HepG2 (cell line): Measurements from ENCODE around the gene FNDC10. TPM values are rescaled to one million over a fixed set of nuclear protein-coding genes. Genes with fewer than 3 reads are reported as not detected.

ENCODE experiments used
- ARNT ChIP-seq: fragments of 450-650 bp; IDR thresholded peaks from 2 replicates; pipeline ENCODE4 v1.6.1; 2017
- ATAD3A ChIP-seq: sonication (generic); formaldehyde crosslinking; IDR thresholded peaks from 2 replicates; pipeline ENCODE4 v1.4.0; 2020; ENCODE audit warnings: missing genetic modification reagents
- EHMT2 ChIP-seq: fragments of 200-600 bp; sonication (generic); IDR thresholded peaks from 2 replicates; pipeline ENCODE4 v1.7.0; 2017; ENCODE audit warnings: antibody characterized with exemption, low read depth, low read length, borderline replicate concordance
- ELF3 ChIP-seq: IDR thresholded peaks from 2 replicates; pipeline ENCODE4 v1.6.1; 2016; ENCODE audit warnings: missing genetic modification reagents, missing compliant biosample characterization
- GMEB1 ChIP-seq: sonication (generic); formaldehyde crosslinking; IDR thresholded peaks from 2 replicates; pipeline ENCODE4 v1.5.1; 2020; ENCODE audit warnings: missing genetic modification reagents, mild to moderate bottlenecking, borderline replicate concordance
- NFAT5 ChIP-seq: sonication (generic); formaldehyde crosslinking; IDR thresholded peaks from 2 replicates; pipeline ENCODE4 v1.4.0; 2020; ENCODE audit warnings: missing genetic modification reagents
- SOX13 ChIP-seq, 3 experiments: fragments of 450-650 bp in 1 of 3; sonication (generic) in 1 of 3; formaldehyde crosslinking in 1 of 3; IDR thresholded peaks in 2 of 3; conservative IDR thresholded peaks in 1 of 3; 2 replicates each; pipeline versions ENCODE4 v1.5.0 to v1.6.1; 2016 to 2020; ENCODE audit warnings: antibody characterized with exemption in 1 of 3, mild to moderate bottlenecking in 1 of 3, missing compliant biosample characterization in 1 of 3, missing genetic modification reagents in 1 of 3, moderate library complexity in 1 of 3
- SRSF9 ChIP-seq: fragments of 200-400 bp; formaldehyde crosslinking; IDR thresholded peaks from 2 replicates; pipeline ENCODE4 v1.6.1; 2018; ENCODE audit warnings: borderline replicate concordance, mild to moderate bottlenecking, low read depth, low read length; ENCODE audit not compliant: insufficient read depth, poor library complexity, severe bottlenecking
- TEF ChIP-seq: sonication (generic); formaldehyde crosslinking; IDR thresholded peaks from 2 replicates; pipeline ENCODE4 v1.5.0; 2020; ENCODE audit warnings: missing genetic modification reagents
- YEATS2 ChIP-seq: sonication (generic); formaldehyde crosslinking; IDR thresholded peaks from 2 replicates; pipeline ENCODE4 v1.4.0; 2020; ENCODE audit warnings: missing genetic modification reagents, borderline replicate concordance
- ZBTB21 ChIP-seq: sonication (generic); formaldehyde crosslinking; IDR thresholded peaks from 2 replicates; pipeline ENCODE4 v1.4.0; 2020; ENCODE audit warnings: missing genetic modification reagents
- ZBTB39 ChIP-seq: sonication (generic); formaldehyde crosslinking; IDR thresholded peaks from 2 replicates; pipeline ENCODE4 v1.5.0; 2020; ENCODE audit warnings: missing genetic modification reagents
- ZNF143 ChIP-seq: sonication (generic); formaldehyde crosslinking; IDR thresholded peaks from 2 replicates; pipeline ENCODE4 v1.4.0; 2020; ENCODE audit warnings: missing genetic modification reagents
- ZNF326 ChIP-seq: sonication (generic); formaldehyde crosslinking; IDR thresholded peaks from 2 replicates; pipeline ENCODE4 v1.4.0; 2020; ENCODE audit warnings: missing genetic modification reagents, borderline replicate concordance
- ZNF337 ChIP-seq: sonication (generic); formaldehyde crosslinking; IDR thresholded peaks from 2 replicates; pipeline ENCODE4 v1.5.1; 2020; ENCODE audit warnings: missing genetic modification reagents, low read depth, mild to moderate bottlenecking, borderline replicate concordance
- ZNF446 ChIP-seq: sonication (generic); formaldehyde crosslinking; IDR thresholded peaks from 2 replicates; pipeline ENCODE4 v1.5.0; 2020; ENCODE audit warnings: mild to moderate bottlenecking, missing genetic modification reagents
- ZNF746 ChIP-seq: sonication (generic); formaldehyde crosslinking; IDR thresholded peaks from 2 replicates; pipeline ENCODE4 v1.8.0; 2022; ENCODE audit warnings: mild to moderate bottlenecking, missing genetic modification reagents
- ZNF773 ChIP-seq: sonication (generic); formaldehyde crosslinking; IDR thresholded peaks from 2 replicates; pipeline ENCODE4 v1.4.0; 2020; ENCODE audit warnings: missing genetic modification reagents, borderline replicate concordance
- ZSCAN12 ChIP-seq: sonication (generic); formaldehyde crosslinking; IDR thresholded peaks from 2 replicates; pipeline ENCODE4 v1.9.0; 2021; ENCODE audit warnings: mild to moderate bottlenecking, missing genetic modification reagents
- polyA plus RNA-seq, 8 experiments: library from polyadenylated mRNA; depleted of rRNA in 3 of 8; stranded (reverse) in 7 of 8; unstranded in 1 of 8; fragments of >200 nt; fragmentation: Illumina TruSeq in 4 of 8; extraction: Trizol in 4 of 8; gene quantifications; 2 replicates each; pipeline versions ENCODE4 v1.2.1 to v1.2.3, GENCODE V29; 2011 to 2016; ENCODE audit warnings: low read depth in 4 of 8, missing spikeins in 1 of 8, mixed read lengths in 1 of 8; ENCODE audit not compliant: insufficient read depth in 1 of 8
- total RNA-seq, 5 experiments: library from RNA; depleted of rRNA; stranded (reverse); fragments of >200 nt; fragmentation: Illumina TruSeq; extraction: Trizol; gene quantifications; 2 replicates each; pipeline ENCODE4 v1.2.3, GENCODE V29; 2016; ENCODE audit warnings: low read depth in 1 of 5

FNDC10 gene
- total and polyA plus RNA-seq, 2 of the 13 experiments (the other 11 are each of a cell fraction or from before 2014, with no cell fraction given): 2.2 to 2.5 TPM

GRCh38 chr1:1574721-1575537 is 25.0 kb downstream of the FNDC10 start, which contains the start of gene SSU72 (continued):
- peak; percentile 99 for TF ChIP-seq GMEB1 (CRISPR knock-in tag)
- no peak for TF ChIP-seq ATAD3A (CRISPR knock-in tag)
- no peak for TF ChIP-seq ZBTB39 (CRISPR knock-in tag)
- no peak for TF ChIP-seq TEF (CRISPR knock-in tag)
- TF ChIP-seq ZNF446 (CRISPR knock-in tag): no peak
- TF ChIP-seq YEATS2 (CRISPR knock-in tag): peak; percentile 88
- TF ChIP-seq ARNT: no peak
- TF ChIP-seq ZNF326 (CRISPR knock-in tag): no peak
- TF ChIP-seq ZBTB21: peak; percentile 99
- TF ChIP-seq ZNF143: peak; percentile 63; the same call in 1 of the 2 replicates
- no peak for TF ChIP-seq ZNF773 (CRISPR knock-in tag)
- 0 out of 2 replicates have a peak, but pooled peaks have one; percentile 57 for TF ChIP-seq ZNF337 (CRISPR knock-in tag)
- no peak for TF ChIP-seq ELF3 (CRISPR knock-in tag)
- TF ChIP-seq EHMT2: no peak
- TF ChIP-seq ZSCAN12 (CRISPR knock-in tag): 0 out of 2 replicates have a peak, but pooled peaks have one; percentile 30
- no peak for TF ChIP-seq SRSF9
- no peak for TF ChIP-seq SOX13 (IDR thresholded peaks at IDR 0.05)
- TF ChIP-seq SOX13 (CRISPR knock-in tag; conservative IDR thresholded peaks at IDR 0.05 in 1 of 2, IDR thresholded peaks at IDR 0.05 in 1 of 2): no peak
- no peak for TF ChIP-seq ZNF746 (CRISPR knock-in tag)
- TF ChIP-seq NFAT5 (CRISPR knock-in tag): 0 out of 2 replicates have a peak, but pooled peaks have one; percentile 79
